ENCODE data around the gene SIPA1L3. TPM values are rescaled to one million over a fixed set of nuclear protein-coding genes. Genes with fewer than 3 reads are reported as not detected.

Gene SIPA1L3
- polyA plus RNA-seq, 2 of the 4 experiments (the other 2 are of a cell fraction) = 28.9 to 50.6 TPM

DNA sequence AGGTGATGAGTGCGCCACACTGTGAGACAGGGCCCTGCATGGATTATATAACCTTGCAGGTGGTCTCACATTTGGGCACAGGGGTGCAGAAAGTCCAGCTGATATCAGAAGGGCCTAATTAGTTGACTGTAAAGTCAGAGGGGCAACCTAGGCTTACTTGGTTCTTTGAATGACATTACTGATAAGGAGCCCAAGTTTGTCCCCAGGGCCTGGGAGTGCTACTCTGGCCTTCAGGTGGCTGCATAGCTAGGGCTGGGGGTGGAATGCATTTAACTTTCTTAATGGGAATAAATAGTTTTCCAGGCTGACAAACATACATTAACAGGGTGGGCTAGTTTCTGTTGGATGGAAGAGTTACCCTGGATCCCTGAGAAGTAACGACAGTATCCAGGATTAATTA, 3.9 kb upstream of the SIPA1L3 start:
- ATAC-seq (no peak), FAIRE-seq (no peak), DNase-seq (ENCODE audit: low read depth in 1 of 2, low spot score in 1 of 2) (no peak)
- Histone ChIP-seq H3K4me1 (peaks cover 10% of the 10 kb centered on the region), H3K27ac (peak overlapping the region; percentile 1 to 17; a peak in 2 of 6 replicates), H3K9me3 (no peaks in the 10 kb centered on the region), H3K4me2 (no peak overlapping the region), H3K4me3 (no peak overlapping the region)
- TF ChIP-seq NPAS2 (CRISPR knock-in tag; IDR thresholded peaks at IDR 0.05; ENCODE audit: borderline replicate concordance) (no peak), JUNB (IDR thresholded peaks at IDR 0.05) (no peak), SREBF2 (IDR thresholded peaks at IDR 0.05) (no peak), HDAC2 (IDR thresholded peaks at IDR 0.05) (no peak), EHF (CRISPR knock-in tag; IDR thresholded peaks at IDR 0.05) (no peak), HOXA7 (CRISPR knock-in tag; IDR thresholded peaks at IDR 0.05) (no peak), HOXB13 (CRISPR knock-in tag; IDR thresholded peaks at IDR 0.05; ENCODE audit: low read depth) (no peak), NR3C1 (IDR thresholded peaks at IDR 0.05) (no peak), FOSB (CRISPR knock-in tag; IDR thresholded peaks at IDR 0.05) (no peak), FOSL2 (IDR thresholded peaks at IDR 0.05) (no peak), FOSL2 (CRISPR knock-in tag; IDR thresholded peaks at IDR 0.05) (no peak)
- TF ChIP-seq, protein P1, sequence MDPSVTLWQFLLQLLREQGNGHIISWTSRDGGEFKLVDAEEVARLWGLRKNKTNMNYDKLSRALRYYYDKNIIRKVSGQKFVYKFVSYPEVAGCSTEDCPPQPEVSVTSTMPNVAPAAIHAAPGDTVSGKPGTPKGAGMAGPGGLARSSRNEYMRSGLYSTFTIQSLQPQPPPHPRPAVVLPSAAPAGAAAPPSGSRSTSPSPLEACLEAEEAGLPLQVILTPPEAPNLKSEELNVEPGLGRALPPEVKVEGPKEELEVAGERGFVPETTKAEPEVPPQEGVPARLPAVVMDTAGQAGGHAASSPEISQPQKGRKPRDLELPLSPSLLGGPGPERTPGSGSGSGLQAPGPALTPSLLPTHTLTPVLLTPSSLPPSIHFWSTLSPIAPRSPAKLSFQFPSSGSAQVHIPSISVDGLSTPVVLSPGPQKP (IDR thresholded peaks at IDR 0.05; ENCODE audit: low read depth, low read length) = no peak
- TF ChIP-seq, protein P2, sequence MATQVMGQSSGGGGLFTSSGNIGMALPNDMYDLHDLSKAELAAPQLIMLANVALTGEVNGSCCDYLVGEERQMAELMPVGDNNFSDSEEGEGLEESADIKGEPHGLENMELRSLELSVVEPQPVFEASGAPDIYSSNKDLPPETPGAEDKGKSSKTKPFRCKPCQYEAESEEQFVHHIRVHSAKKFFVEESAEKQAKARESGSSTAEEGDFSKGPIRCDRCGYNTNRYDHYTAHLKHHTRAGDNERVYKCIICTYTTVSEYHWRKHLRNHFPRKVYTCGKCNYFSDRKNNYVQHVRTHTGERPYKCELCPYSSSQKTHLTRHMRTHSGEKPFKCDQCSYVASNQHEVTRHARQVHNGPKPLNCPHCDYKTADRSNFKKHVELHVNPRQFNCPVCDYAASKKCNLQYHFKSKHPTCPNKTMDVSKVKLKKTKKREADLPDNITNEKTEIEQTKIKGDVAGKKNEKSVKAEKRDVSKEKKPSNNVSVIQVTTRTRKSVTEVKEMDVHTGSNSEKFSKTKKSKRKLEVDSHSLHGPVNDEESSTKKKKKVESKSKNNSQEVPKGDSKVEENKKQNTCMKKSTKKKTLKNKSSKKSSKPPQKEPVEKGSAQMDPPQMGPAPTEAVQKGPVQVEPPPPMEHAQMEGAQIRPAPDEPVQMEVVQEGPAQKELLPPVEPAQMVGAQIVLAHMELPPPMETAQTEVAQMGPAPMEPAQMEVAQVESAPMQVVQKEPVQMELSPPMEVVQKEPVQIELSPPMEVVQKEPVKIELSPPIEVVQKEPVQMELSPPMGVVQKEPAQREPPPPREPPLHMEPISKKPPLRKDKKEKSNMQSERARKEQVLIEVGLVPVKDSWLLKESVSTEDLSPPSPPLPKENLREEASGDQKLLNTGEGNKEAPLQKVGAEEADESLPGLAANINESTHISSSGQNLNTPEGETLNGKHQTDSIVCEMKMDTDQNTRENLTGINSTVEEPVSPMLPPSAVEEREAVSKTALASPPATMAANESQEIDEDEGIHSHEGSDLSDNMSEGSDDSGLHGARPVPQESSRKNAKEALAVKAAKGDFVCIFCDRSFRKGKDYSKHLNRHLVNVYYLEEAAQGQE (IDR thresholded peaks at IDR 0.05) = no peak
- WGBS (ENCODE audit: missing lambda C conversion rate) = 72% methylated on average over 2 of the region's 2 CpGs
- POLR2A ChIA-PET = interaction anchor here (1.0 to 2.0 kb wide), 4 partner anchors 29 to 353 kb away, joined by 3 to 8 read pairs (median 4); partner anchors contain the start of gene PPP1R14A
- CTCF ChIA-PET = interaction anchor here (0.5 to 16.1 kb wide), 106 partner anchors 8 to 601 kb away, joined by 3 to 408 read pairs (median 8); partner anchors contain the start of genes C19orf33, CATSPERG, GGN and PPP1R14A

DNA sequence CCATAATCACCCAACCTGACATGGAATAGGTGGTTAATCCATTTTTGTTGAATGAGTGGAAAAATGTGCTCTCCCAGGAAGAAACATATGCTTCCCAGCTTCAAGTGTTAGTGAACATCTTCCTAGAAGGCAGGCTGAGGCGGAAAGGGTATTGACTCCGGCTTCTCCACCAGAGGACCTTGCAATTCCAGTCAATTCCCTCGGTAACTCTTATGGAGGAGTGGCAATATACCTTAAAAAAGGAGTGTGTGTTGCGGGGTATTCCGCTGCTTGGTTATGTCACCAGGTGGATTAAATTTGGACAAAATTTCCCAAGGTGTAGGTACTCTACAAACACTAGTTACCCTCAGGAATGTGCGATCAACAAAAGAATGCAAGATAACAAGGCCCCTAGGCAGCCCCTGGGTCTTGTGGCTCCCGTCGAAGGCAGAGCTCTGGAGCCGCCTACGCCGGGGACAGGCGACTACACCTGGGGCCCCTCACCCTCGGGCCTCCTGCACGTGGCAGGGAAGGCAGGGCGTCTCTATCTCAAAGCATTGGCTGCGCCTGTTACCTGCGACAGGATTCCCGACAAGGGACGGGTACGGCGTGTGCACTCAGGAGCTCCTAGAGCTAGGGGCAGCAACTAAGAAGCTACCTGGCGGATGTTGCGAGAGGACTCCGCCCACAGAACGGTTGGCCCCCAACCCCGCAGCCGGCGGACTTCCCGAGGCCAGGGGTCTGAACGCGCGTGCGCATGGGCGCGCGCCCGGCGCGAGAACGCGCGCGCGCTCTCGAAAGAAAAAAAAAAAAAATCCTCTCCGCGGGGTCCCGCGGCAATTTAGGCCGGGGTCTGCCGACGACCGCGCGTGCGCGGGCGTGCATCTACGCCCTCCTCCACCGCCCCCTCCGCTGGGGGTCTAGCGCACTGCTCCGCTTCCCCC, 801 bp upstream of the SIPA1L3 start, which contains the start of gene WDR87:
WDR87 (minus strand) TSS at position 649 of the 923 bp plus-strand sequence. CDS start 8,355 bp downstream, outside the sequence.
- H3K27ac ChIP-seq = peak within 1 kb of the TSS; percentile 83 to 87
- peaks cover 30% of the 10 kb centered on the region for H3K4me1 ChIP-seq
- H3K4me2 ChIP-seq = peak within 1 kb of the TSS; percentile 90
- no peaks in the 10 kb centered on the region for H3K9me3 ChIP-seq
- ATAC-seq = peak; percentile 46 to 62
- ChIA-PET POLR2A (interaction anchor here (0.7 to 3.4 kb wide), 11 partner anchors 12 to 468 kb away, joined by 3 to 57 read pairs (median 4); partner anchors contain the start of gene PSMD8), CTCF (interaction anchor here (0.5 to 16.1 kb wide), 35 partner anchors 9 to 1754 kb away, joined by 3 to 408 read pairs (median 5); partner anchors contain the start of gene FAM98C)
- peak; percentile 64 to 73 for DNase-seq (ENCODE audit: low read depth in 1 of 2, low spot score in 1 of 2)
- peak within 1 kb of the TSS; percentile 69 for H3K4me3 ChIP-seq
- FAIRE-seq = peak; percentile 28
- 16% methylated on average over 58 of the region's 63 CpGs for WGBS (ENCODE audit: missing lambda C conversion rate)
- TF ChIP-seq CHD4 (IDR thresholded peaks at IDR 0.05; ENCODE audit: borderline replicate concordance) (peak; percentile 74; the same call in 1 of the 2 replicates), HOXA7 (CRISPR knock-in tag; IDR thresholded peaks at IDR 0.05) (no peak), CBX2 (IDR thresholded peaks at IDR 0.05; ENCODE audit: borderline replicate concordance, low read depth) (no peak), EP300 (IDR thresholded peaks at IDR 0.05) (no peak; a peak in 1 of 5 replicates), ZC3H11A (IDR thresholded peaks at IDR 0.05) (no peak), CBX8 (IDR thresholded peaks at IDR 0.05) (no peak), KDM5A (IDR thresholded peaks at IDR 0.05) (peak; percentile 67; the same call in 1 of the 2 replicates), HDAC2 (IDR thresholded peaks at IDR 0.05) (no peak), ESRRA (IDR thresholded peaks at IDR 0.05; ENCODE audit: borderline replicate concordance, low read length) (no peak), SREBF2 (IDR thresholded peaks at IDR 0.05) (no peak), RAD21 (conservative IDR thresholded peaks at IDR 0.05 in 1 of 2, IDR thresholded peaks at IDR 0.05 in 1 of 2) (peak; percentile 33 to 40; a peak in 3 of 5 replicates), PHF8 (IDR thresholded peaks at IDR 0.05; ENCODE audit: borderline replicate concordance, low read depth) (0 out of 2 replicates have a peak, but pooled peaks have one; percentile 10), FOSL2 (IDR thresholded peaks at IDR 0.05) (no peak), FOSL2 (CRISPR knock-in tag; IDR thresholded peaks at IDR 0.05) (no peak), FOXS1 (CRISPR knock-in tag; IDR thresholded peaks at IDR 0.05) (no peak)
- TF ChIP-seq, protein P3, sequence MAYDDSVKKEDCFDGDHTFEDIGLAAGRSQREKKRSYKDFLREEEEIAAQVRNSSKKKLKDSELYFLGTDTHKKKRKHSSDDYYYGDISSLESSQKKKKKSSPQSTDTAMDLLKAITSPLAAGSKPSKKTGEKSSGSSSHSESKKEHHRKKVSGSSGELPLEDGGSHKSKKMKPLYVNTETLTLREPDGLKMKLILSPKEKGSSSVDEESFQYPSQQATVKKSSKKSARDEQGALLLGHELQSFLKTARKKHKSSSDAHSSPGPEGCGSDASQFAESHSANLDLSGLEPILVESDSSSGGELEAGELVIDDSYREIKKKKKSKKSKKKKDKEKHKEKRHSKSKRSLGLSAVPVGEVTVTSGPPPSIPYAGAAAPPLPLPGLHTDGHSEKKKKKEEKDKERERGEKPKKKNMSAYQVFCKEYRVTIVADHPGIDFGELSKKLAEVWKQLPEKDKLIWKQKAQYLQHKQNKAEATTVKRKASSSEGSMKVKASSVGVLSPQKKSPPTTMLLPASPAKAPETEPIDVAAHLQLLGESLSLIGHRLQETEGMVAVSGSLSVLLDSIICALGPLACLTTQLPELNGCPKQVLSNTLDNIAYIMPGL (CRISPR knock-in tag; IDR thresholded peaks at IDR 0.05; ENCODE audit: borderline replicate concordance) = peak; percentile 57; the same call in 1 of the 2 replicates
- TF ChIP-seq, protein P4, sequence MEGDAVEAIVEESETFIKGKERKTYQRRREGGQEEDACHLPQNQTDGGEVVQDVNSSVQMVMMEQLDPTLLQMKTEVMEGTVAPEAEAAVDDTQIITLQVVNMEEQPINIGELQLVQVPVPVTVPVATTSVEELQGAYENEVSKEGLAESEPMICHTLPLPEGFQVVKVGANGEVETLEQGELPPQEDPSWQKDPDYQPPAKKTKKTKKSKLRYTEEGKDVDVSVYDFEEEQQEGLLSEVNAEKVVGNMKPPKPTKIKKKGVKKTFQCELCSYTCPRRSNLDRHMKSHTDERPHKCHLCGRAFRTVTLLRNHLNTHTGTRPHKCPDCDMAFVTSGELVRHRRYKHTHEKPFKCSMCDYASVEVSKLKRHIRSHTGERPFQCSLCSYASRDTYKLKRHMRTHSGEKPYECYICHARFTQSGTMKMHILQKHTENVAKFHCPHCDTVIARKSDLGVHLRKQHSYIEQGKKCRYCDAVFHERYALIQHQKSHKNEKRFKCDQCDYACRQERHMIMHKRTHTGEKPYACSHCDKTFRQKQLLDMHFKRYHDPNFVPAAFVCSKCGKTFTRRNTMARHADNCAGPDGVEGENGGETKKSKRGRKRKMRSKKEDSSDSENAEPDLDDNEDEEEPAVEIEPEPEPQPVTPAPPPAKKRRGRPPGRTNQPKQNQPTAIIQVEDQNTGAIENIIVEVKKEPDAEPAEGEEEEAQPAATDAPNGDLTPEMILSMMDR (IDR thresholded peaks at IDR 0.05) = peak; percentile 23; the same call in 2 of the 3 replicates
